C4-2B (cell line): Measurements from ENCODE around the gene EMX1.

Experiments
- H3K27ac ChIP-seq: fragments of 450-650 bp; 2 replicates; pipeline ENCODE4 v1.5.1; 2017
- CTCF ChIP-seq: fragments of 450-650 bp; conservative IDR thresholded peaks from 2 replicates; pipeline ENCODE4 v1.5.1; 2017; ENCODE audit warnings: mild to moderate bottlenecking
- ZFX ChIP-seq: fragments of 450-650 bp; IDR thresholded peaks from 2 replicates; pipeline ENCODE4 v1.6.1; 2017

The EMX1 gene

DNA sequence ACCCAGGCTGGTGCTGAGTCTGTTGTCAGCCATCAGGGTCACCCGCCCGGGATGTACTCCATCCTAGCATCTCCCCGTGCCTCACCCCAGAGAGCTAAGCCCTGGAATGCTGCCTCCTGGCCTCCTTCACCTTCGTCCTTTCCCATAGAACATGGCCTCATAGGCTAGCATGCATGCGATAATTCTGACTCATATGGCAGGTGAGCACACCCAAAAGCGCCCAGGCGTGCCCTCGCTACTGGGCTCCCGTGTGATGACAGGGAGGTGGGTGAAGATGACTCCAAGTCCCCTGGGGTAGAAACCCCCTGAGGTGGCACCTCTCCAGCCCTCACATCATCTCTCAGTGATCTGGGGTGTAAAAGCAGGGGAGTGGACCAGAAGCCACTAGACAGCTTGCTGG is 22.8 kb upstream of the EMX1 start:
- H3K27ac ChIP-seq = no peak overlapping the region
- TF ChIP-seq CTCF (no peak), ZFX (no peak)

GRCh38 chr2:72895154-72895553 is 22.2 kb upstream of the EMX1 start:
- H3K27ac ChIP-seq = no peak overlapping the region
- TF ChIP-seq CTCF = no peak
- TF ChIP-seq ZFX = no peak

DNA sequence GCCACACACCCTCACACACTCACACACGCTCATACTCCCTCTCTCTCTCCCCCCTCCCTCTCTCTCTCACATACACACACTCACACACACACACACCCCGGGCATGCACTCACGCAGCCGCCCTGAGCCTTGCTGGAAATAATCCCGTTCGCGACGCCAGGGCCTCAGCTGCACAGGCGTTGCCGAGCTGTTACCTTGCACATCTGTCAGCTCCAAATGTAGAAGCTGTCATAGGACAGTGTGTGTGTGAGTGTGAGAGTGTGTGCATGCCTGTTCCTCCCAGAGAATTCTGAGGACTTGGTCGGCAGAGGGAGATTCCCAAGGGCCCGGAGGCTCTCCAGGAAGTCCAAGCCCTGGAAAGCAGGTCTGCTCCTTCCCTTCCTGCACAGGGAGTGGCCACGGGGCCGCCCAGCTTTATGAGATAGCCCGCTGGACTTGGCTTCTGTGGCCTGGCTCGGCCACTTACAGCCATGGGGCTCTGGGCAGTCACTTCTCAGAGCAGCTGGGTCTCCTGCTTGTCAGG is 21.5 kb upstream of the EMX1 start:
- H3K27ac ChIP-seq = no peak overlapping the region
- no peak for TF ChIP-seq ZFX
- TF ChIP-seq CTCF = no peak

DNA sequence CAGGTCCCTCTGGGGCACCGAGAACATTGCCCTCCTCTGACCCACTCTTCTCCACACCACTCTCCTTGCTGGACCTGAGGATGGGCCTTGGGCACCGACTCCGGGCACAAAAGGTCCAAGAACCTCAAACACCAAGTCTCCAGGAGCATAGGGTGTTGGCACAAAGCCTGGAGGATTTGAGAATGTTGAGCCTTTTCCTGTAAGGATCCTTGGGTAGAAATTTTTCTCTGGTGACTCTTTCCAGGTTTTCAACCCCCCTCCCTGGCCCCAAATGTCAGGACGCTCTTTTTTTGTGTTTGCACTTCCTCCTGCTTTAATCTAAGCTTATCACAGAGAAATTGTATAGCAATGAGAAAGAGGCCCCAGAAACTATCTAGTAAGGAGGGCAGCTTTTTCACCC is 20.9 kb upstream of the EMX1 start:
- H3K27ac ChIP-seq = no peak overlapping the region
- TF ChIP-seq CTCF (no peak), ZFX (no peak)

- no peak for TF ChIP-seq ZFX
- no peak for TF ChIP-seq CTCF
- H3K27ac ChIP-seq = no peak overlapping the region
Measured at GRCh38 chr2:72897785-72898584, 19.3 kb upstream of the EMX1 start.

GRCh38 chr2:72898585-72898906 is 18.8 kb upstream of the EMX1 start:
- H3K27ac ChIP-seq = no peak overlapping the region
- no peak for TF ChIP-seq ZFX
- TF ChIP-seq CTCF = no peak

DNA sequence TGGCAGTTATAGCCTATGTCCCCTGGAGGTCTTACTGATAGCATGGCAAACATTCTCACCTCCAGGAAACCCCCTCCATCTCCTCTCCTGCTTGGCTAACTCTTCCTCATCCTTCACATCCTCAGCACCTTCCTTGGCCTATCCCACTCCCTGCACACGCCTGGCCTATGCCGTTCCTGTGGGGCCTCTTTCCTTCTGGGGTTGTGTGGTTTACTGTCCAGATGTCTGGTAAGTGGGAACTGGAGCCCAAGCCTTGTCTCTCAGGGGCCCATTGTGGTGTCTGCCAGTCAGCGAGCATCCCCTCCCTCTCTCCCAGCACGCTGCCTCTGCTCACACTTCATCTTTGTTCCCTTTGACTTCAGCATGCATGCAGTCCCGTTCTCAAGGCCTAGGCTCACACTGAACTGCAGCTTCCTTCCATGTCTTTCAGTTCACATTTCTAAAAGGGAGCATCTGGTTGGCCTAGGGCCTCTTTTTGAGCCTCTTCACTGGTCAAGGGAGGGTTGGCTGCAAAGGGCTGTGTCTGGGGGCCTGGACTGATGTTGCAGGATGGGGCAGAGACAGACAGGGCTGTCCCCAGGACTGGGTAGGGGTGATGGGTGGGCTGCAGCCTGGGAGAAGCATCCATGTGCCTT is 17.0 kb upstream of the EMX1 start:
- H3K27ac ChIP-seq = no peak overlapping the region
- TF ChIP-seq CTCF (no peak), ZFX (no peak)
